Measurements from ENCODE around the gene NUFIP2.

- TF ChIP-seq, protein P1, sequence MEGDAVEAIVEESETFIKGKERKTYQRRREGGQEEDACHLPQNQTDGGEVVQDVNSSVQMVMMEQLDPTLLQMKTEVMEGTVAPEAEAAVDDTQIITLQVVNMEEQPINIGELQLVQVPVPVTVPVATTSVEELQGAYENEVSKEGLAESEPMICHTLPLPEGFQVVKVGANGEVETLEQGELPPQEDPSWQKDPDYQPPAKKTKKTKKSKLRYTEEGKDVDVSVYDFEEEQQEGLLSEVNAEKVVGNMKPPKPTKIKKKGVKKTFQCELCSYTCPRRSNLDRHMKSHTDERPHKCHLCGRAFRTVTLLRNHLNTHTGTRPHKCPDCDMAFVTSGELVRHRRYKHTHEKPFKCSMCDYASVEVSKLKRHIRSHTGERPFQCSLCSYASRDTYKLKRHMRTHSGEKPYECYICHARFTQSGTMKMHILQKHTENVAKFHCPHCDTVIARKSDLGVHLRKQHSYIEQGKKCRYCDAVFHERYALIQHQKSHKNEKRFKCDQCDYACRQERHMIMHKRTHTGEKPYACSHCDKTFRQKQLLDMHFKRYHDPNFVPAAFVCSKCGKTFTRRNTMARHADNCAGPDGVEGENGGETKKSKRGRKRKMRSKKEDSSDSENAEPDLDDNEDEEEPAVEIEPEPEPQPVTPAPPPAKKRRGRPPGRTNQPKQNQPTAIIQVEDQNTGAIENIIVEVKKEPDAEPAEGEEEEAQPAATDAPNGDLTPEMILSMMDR (IDR thresholded peaks at IDR 0.05) = no peak
- no peak for TF ChIP-seq EZH2 (IDR thresholded peaks at IDR 0.05; ENCODE audit: borderline replicate concordance, insufficient read depth, low read depth, low read length, poor library complexity, severe bottlenecking)
These were observed 51.2 kb downstream of the NUFIP2 start for GRCh38 chr17:29242790-29243189.
